Lower leg skin (tissue), 4 donors: Measurements from ENCODE around the gene TREM1. TPM values are rescaled to one million over a fixed set of nuclear protein-coding genes. Genes with fewer than 3 reads are reported as not detected.
"Not testable (repeated sequence)": the region's sequence is repeated elsewhere in the genome, so short reads cannot be mapped to it uniquely, and the experiment has no call there.

ENCODE experiments used
- DNase-seq, 2 donors: peaks; one replicate each; pipeline ENCODE4 v3.0.0-alpha.2; 2019; ENCODE audit warnings: low spot score in 2 of 2
- H3K4me3 ChIP-seq: fragments of 200-600 bp; sonication (generic); 2 replicates; pipeline ENCODE4 v1.5.1; 2017; ENCODE audit warnings: mild to moderate bottlenecking, low read depth; ENCODE audit not compliant: poor library complexity, severe bottlenecking
- POLR2A ChIP-seq, 2 donors: fragments of 450-650 bp; IDR thresholded peaks; one replicate each; pipeline ENCODE4 v1.6.1; 2016 to 2017; ENCODE audit warnings: antibody characterized with exemption in 2 of 2, mild to moderate bottlenecking in 1 of 2, moderate library complexity in 1 of 2
- WGBS, 2 donors: methylation state at CpG; one replicate each; pipeline ENCODE4 v1.1.5; 2018; 5-methylcytosine and 5-hydroxymethylcytosine counted together
- intact Hi-C: fragments of 100-400 bp; cut with DNase I; formaldehyde crosslinking; loops from one replicate; pipeline ENCODE4 v1.15.0; 2023; ENCODE audit warnings: low total_unique reads
- total RNA-seq, 4 donors: library from RNA; depleted of rRNA; stranded (reverse); fragments of >200 nt; gene quantifications; one replicate each; pipeline ENCODE4 v1.1.0, GENCODE V29; 2016
- TF ChIP-seq, protein P1 (sequence below), 3 donors: fragments of 450-650 bp; IDR thresholded peaks; one replicate each; pipeline ENCODE4 v1.5.1; 2016; ENCODE audit warnings: antibody characterized with exemption in 3 of 3, mild to moderate bottlenecking in 3 of 3, moderate library complexity in 2 of 3

TREM1 gene
- total RNA-seq, 4 donors from 2014 or later, result 0.49 to 0.83 TPM; not detected in 2

DNA sequence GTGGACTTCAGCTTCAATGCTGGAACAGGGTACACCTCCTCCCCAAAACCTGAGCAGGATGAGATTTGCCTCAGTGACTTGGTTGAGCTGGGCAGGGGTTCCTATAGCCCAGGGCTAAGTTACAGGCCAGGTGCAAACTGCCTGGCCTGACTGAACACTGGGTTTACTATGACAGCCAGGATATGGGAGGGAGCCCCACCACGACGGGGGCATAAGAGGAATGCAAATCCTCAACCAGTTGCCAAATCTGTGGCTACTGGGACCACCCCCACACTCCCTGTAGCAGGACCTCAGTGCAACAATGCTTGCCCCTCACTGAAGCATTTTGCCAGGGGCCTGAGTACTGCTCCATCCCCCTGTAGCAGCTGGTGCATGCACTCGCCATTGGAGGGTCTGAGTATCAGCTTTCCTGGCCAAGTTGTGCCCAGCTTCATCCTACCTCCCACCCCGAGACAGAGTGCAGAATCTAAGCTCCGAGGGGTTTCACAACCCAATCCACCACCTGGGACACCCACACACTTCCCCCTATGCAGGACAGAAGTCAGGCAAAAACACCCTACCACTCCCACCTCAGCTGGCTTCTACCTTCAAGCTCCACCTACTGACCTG lies 30.7 kb downstream of the TREM1 start:
- TF ChIP-seq POLR2A (IDR thresholded peaks at IDR 0.05), result no peak
- intact Hi-C loops, result no loop called here
- WGBS, 2 donors, result 82 to 84% methylated on average over 5 of the region's 5 CpGs

DNA sequence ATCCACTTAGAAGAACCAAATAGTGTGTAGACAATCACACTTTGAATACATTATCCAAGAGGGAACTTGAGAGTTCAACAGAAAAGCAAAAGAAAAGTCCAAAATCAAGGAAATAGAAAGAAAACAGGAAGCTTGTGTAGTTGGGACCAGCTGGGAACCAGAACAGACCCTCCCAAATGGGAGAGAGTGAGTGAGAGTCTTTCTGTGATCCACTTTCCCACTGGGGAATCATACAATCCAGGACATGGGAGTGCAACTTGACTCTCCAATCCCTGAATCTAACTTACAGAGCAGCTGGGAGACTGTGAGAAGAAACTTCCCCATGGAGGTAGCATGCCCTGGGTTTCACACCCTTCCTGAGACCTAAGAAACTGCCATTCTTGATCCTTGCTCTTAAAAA lies 31.4 kb downstream of the TREM1 start:
- intact Hi-C loops, result no loop called here
- no peak for DNase-seq
- TF ChIP-seq, protein P1, sequence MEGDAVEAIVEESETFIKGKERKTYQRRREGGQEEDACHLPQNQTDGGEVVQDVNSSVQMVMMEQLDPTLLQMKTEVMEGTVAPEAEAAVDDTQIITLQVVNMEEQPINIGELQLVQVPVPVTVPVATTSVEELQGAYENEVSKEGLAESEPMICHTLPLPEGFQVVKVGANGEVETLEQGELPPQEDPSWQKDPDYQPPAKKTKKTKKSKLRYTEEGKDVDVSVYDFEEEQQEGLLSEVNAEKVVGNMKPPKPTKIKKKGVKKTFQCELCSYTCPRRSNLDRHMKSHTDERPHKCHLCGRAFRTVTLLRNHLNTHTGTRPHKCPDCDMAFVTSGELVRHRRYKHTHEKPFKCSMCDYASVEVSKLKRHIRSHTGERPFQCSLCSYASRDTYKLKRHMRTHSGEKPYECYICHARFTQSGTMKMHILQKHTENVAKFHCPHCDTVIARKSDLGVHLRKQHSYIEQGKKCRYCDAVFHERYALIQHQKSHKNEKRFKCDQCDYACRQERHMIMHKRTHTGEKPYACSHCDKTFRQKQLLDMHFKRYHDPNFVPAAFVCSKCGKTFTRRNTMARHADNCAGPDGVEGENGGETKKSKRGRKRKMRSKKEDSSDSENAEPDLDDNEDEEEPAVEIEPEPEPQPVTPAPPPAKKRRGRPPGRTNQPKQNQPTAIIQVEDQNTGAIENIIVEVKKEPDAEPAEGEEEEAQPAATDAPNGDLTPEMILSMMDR (IDR thresholded peaks at IDR 0.05), result no peak
- TF ChIP-seq POLR2A (IDR thresholded peaks at IDR 0.05), result no peak
- H3K4me3 ChIP-seq, result no peak overlapping the region

More for the DNA sequence above, 30.7 kb downstream of the TREM1 start:
- no peak for DNase-seq
- H3K4me3 ChIP-seq, result no peak overlapping the region

DNA sequence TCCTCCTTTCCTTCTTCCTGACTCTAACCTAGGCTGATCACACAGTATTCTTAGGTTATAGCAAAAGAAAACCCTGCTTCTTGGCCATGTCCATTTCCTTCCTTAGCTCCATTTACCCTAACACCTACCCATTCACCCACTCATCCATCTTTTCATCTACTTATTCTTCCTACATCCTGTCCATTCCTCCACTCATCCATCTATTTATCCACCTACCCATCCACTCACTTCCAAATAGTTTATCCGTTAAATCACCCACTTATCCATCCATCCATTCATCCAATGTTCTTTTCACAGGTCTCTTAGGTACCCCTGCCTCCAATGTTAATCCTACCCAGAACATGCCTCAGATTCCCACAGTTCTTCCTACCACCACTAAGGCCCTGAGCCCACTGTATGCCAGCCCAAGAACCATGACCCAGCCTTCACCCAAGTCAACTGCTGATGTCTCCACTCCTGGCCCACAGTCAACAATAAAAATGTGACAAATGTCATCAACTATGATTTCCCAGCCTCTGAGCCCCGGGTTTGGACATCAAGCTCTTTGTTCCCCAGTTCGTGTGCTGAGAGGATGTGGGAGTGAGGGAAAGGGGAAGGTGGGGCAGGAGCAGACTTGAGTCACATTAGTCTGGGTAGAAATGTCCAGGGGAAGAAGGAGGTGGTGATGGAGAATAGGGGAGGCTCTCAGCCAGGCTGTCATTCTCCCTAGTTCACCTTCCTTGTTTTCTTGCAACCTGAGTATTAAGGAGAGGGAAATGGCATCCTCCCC lies 33.9 kb downstream of the TREM1 start:
- 66 to 67% methylated on average over 3 of the region's 3 CpGs for WGBS, 2 donors
- no peak for DNase-seq
- TF ChIP-seq, protein P1 (IDR thresholded peaks at IDR 0.05), result no peak
- TF ChIP-seq POLR2A (IDR thresholded peaks at IDR 0.05), result no peak
- intact Hi-C loops, result no loop called here
- H3K4me3 ChIP-seq, result no peak overlapping the region

DNA sequence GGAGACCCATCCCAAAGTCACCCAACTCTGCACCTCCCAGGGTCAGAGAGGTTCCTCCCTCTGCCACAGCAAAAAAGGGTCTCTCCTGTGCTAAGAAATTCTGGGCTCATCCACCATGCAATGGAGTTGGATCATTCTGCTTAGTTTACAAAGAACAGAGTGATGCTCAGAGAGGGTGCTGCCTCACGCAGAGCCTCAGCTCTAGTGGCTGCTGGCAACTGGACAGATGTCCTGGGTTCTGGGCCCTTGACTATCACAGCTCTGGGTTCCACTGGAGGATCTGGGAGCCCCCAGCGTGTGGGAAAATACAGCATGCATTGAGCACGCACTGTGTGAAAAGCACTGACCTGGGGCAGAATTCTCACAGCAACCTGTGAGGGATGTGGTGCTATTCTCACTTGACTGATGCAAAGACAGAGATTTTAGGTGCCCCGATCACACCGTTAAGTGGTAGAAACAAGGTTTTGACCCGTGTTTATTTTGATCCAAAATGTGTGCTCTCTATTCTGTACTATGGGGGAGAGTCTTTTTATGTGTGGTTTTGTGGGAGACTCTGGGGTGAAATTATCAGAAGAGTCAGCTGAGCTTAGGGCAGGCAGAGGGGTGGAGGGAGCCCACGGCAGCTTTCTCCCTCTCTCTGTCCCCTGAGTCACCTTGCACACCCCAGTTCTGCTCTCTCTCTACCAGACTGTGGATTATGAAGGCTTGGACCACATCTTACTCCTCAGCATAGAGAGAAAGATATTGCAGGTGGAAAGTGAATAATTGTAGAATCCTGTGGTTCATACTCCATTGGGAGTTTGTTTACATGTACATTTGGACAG lies 38.4 kb downstream of the TREM1 start:
- 79 to 80% methylated on average over 7 of the region's 7 CpGs for WGBS, 2 donors
- H3K4me3 ChIP-seq, result no peak overlapping the region
- TF ChIP-seq, protein P1 (IDR thresholded peaks at IDR 0.05), result no peak
- TF ChIP-seq POLR2A (IDR thresholded peaks at IDR 0.05), result no peak
- intact Hi-C loops, result no loop called here
- no peak for DNase-seq

DNA sequence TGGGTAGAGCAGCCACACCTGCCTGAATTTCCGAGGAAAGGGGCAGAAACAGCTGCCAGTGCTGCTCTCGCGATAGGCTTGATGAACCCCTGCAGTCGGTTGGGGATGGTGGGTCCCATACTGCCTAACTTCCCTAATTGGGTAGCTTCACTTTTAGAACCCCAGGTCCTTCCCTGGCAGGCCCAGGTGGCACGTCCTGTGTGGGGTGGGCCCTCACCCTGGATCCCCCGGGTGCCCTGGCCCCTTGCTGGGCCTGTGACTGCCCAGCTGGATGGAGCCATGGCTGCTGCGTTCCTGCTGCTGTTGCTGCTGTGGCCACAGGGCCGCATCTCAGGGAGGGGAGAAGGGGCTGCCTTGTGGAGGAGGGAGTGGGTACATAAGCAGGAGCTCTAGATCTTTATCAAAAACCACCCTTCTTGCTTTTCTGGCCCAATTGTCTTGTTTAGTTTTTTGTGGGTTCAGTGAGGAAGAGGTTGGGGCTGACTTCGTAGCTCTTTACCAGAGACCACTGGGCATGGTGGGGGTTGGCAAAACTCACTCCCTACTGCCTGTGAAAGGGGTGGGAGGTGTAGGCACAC lies 39.1 kb downstream of the TREM1 start:
- 77 to 79% methylated on average over 5 to 9 of the region's 9 CpGs for WGBS, 2 donors
- intact Hi-C loops, result no loop called here

DNA sequence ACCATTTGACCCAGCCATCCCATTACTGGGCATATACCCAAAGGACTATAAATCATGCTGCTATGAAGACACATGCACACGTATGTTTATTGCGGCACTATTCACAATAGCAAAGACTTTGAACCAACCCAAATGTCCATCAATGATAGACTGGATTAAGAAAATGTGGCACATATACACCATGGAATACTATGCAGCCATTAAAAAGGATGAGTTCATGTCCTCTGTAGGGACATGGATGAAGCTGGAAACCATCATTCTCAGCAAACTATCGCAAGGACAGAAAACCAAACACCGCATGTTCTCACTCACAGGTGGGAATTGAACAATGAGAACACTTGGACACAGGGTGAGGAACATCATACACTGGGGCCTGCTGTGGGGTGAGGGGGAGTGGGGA lies 40.0 kb downstream of the TREM1 start:
- intact Hi-C loops, result not testable (repeated sequence)

More for the DNA sequence above, 39.1 kb downstream of the TREM1 start:
- DNase-seq, result no peak
- H3K4me3 ChIP-seq, result no peak overlapping the region
- TF ChIP-seq POLR2A (IDR thresholded peaks at IDR 0.05), result no peak
- TF ChIP-seq, protein P1 (IDR thresholded peaks at IDR 0.05), result no peak

More for the DNA sequence above, 40.0 kb downstream of the TREM1 start:
- WGBS, 2 donors, result 85 to 94% methylated on average over 4 of the region's 4 CpGs
- H3K4me3 ChIP-seq, DNase-seq: not testable (repeated sequence)
